Measurements from ENCODE around the gene C22orf23.

DNA sequence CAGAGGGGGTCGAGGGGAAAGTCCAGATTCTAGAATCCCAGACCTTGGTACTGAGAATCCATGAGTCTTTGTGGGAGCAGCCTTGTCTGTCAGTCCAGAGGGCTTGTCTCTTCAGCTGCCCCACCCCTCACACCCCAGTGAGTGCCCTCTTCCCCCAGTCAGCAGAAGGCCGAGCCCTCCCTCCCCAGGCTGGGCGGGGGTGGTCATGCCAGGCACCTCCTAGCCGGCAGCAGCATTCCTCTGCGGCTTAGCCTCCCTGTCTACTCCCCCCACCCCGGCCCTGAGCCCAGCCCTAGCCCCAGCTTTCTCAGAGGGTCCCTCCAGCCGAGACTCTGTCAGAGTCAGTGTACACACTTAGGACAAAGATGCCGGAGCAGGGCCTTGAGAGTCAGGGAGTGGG, 26.4 kb upstream of the C22orf23 start:
- TF ChIP-seq, protein P1, sequence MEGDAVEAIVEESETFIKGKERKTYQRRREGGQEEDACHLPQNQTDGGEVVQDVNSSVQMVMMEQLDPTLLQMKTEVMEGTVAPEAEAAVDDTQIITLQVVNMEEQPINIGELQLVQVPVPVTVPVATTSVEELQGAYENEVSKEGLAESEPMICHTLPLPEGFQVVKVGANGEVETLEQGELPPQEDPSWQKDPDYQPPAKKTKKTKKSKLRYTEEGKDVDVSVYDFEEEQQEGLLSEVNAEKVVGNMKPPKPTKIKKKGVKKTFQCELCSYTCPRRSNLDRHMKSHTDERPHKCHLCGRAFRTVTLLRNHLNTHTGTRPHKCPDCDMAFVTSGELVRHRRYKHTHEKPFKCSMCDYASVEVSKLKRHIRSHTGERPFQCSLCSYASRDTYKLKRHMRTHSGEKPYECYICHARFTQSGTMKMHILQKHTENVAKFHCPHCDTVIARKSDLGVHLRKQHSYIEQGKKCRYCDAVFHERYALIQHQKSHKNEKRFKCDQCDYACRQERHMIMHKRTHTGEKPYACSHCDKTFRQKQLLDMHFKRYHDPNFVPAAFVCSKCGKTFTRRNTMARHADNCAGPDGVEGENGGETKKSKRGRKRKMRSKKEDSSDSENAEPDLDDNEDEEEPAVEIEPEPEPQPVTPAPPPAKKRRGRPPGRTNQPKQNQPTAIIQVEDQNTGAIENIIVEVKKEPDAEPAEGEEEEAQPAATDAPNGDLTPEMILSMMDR (optimal IDR thresholded peaks at IDR 0.05 in 1 of 3, IDR thresholded peaks at IDR 0.05 in 1 of 3, conservative IDR thresholded peaks at IDR 0.05 in 1 of 3; ENCODE audit: extremely low read depth in 1 of 3, insufficient read depth in 2 of 3, low read length in 3 of 3) = no peak
- no peak for TF ChIP-seq EZH2 (IDR thresholded peaks at IDR 0.05; ENCODE audit: low read length)
